Measurements from ENCODE around the gene PCSK9.

PCSK9 gene

DNA sequence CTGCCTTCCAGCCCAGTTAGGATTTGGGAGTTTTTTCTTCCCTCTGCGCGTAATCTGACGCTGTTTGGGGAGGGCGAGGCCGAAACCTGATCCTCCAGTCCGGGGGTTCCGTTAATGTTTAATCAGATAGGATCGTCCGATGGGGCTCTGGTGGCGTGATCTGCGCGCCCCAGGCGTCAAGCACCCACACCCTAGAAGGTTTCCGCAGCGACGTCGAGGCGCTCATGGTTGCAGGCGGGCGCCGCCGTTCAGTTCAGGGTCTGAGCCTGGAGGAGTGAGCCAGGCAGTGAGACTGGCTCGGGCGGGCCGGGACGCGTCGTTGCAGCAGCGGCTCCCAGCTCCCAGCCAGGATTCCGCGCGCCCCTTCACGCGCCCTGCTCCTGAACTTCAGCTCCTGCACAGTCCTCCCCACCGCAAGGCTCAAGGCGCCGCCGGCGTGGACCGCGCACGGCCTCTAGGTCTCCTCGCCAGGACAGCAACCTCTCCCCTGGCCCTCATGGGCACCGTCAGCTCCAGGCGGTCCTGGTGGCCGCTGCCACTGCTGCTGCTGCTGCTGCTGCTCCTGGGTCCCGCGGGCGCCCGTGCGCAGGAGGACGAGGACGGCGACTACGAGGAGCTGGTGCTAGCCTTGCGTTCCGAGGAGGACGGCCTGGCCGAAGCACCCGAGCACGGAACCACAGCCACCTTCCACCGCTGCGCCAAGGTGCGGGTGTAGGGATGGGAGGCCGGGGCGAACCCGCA is at the start of gene PCSK9:
PCSK9 (plus strand) TSS at position 207 of the 741 bp plus-strand sequence; CDS start at position 497, 290 bp downstream.
- in situ Hi-C loops (cut with HindIII; ENCODE audit: low pct_ligation_motif_present, low pct_unique_long_range_greater_than_20kb, low sequenced_read_pairs) = no loop called here
- DNase-seq = peak; percentile 7

DNA sequence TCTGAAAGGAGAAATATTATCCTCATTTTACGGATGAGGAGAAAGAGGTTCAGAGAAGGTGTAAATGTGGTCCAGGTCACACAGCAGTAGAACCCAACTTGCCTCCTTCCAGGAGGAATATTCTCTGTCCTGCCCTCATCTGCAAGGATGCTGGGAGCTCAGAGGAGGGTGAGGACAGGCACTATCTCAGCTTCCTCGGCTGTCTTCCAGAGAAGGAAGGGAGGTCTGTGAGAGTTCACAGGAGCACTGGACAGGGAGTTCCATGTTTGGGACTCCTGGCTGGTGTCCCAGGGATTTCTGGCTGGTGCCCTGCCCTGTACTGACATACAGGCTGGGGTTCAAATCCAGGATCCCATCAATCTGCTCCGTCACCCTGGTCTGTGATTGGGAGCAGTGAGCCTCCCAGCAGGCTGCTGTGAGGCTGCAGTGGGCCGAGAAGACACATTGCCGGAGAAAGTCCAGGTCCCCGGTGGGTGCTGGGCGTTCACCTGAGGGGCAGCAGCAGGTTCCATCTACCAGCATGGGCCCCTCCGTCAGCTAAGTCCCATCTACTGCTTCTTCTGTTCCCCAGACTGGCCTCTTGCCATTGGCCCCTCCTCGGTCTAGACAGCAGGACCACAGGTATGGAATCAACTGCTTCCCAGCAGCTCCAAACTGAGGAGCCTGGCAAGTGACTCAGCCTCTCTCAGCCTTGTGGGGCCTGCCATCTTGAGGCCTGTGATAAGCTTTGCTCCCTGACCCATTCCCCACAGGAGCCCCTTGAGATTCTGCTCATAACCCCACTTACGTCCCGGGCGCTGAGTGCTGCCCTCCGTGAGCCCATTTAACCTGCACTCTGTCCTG is 49.2 kb upstream of the PCSK9 start:
- in situ Hi-C loops (cut with HindIII; ENCODE audit: low pct_ligation_motif_present, low pct_unique_long_range_greater_than_20kb, low sequenced_read_pairs) = no loop called here

DNA sequence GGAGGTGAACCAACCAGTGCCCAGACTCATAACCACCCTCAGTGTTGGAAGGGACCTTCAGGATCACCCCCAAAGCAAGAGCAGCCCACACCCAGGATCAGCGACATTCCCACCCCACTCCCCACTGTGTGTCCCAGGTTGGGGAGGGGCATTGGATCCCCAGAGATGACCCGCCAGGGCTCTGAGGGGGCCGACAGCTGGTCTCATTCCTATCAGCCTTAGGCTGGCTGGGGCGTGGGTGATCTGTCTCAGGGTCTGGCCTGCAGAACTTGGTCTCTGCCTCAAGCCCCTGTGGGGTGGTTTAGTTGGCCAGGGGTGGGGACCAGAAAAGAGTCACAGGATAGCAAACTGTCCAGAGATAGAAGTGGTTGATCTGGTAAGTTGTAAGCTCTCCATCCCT is 48.4 kb upstream of the PCSK9 start:
- in situ Hi-C loops (cut with HindIII; ENCODE audit: low pct_ligation_motif_present, low pct_unique_long_range_greater_than_20kb, low sequenced_read_pairs) = no loop called here
- DNase-seq = no peak

More for the DNA sequence above, 49.2 kb upstream of the PCSK9 start:
- DNase-seq = no peak

DNA sequence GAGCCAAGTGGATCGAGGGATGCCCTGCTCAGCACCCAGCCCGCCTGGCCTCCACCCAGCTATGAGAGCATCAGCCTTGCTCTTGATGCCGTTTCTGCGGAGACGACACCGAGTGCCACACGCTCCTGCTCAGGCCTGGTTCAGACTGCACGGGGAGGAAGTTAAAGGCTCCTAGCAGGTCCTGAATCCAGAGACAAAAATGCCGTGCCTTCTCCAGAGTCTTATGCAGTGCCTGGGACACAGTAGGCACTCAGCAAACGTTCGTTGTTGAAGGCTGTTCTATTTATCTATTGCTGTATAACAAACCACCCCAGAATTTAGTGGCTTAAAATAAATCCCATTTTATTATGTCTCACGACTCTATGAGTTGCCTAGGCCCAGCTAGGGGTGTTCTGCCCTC is 47.4 kb upstream of the PCSK9 start:
- in situ Hi-C loops (cut with HindIII; ENCODE audit: low pct_ligation_motif_present, low pct_unique_long_range_greater_than_20kb, low sequenced_read_pairs) = no loop called here
- no peak for DNase-seq

DNA sequence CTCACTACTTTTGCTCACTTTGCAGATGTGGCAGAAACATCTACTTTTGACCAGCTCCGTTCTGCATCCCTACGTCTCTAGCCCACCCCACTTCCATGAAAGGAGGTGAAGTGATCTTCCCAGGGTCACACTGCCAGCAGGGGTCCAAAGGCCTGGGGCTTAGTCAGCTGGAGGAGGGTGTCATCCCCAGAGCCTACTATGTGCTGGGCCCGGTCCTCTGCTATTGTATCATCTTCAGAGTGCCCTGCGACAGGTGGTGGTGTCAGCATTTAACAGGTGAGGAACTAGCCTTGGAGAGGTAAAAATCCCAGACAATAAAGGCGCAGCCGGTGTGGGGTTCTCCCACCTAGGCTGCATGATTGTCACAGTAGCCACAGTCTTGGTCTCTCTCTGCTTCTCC is 46.2 kb upstream of the PCSK9 start:
- in situ Hi-C loops (cut with HindIII; ENCODE audit: low pct_ligation_motif_present, low pct_unique_long_range_greater_than_20kb, low sequenced_read_pairs) = no loop called here
- DNase-seq = no peak

DNA sequence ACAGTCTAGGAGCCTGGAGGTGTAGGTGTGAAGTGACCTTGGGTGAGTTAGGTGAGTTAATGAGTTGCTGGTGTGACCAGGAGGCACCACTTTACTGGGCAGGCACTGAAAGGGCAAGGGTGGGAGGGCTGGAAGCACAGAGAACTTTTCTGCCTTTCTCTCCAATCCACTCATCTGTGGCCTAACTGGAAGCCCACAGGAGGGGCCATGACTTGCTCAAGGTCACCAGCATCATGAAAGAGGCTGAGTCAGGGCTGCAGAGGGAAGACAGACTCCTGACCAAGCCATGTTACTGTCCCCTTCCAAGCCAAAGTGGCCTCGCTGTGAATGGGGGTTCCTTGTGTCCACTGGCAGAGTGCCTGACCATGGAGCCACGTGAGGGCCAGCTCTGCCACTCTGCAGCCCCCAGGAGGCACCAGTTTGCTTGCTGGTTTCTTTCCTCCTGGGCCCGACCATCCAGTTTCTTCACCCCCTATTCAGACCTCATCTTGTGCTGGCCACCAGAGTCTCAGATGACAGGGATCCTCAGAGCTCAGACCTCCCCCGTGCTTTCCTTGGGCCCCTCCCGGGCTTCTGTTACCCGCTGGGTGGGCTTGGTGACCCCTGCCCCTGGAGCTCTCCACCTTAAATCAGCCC is 44.9 kb upstream of the PCSK9 start:
- DNase-seq = no peak

DNA sequence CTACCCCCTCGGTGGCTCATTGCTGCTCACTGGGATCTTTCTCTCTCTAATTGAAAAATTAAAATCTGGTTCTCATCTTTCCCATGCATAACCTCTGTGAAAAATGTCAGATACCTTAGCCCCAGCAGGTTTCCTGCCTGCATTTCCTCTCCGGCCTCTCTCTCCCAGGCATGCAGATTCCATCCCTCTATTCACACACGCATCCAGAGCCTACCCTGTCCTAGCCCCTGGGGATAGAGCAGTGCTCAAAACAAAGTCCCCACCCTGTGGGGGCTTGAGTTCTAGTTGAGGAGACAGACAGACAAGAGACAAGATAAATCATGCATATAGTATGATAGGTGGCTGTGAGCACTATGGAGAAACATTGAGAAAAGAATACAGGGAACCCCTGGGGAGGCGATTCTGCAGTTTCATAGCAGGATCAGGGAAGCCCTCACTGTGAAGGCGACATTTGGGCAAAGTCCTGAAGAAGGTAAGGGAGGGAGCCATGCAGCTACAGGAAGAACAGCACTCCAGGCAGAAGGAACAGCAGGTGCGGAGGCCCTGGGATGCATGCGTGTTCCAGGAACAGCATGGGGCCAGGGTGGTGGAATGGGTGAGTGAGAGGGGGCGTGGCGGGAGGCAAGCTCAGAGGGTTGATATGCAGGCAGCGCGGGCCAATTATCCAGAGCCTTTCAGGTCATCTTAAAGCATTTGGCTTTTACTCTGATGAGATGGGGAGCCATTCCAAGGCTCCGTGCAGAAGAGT is 44.2 kb upstream of the PCSK9 start:
- in situ Hi-C loops (cut with HindIII; ENCODE audit: low pct_ligation_motif_present, low pct_unique_long_range_greater_than_20kb, low sequenced_read_pairs) = no loop called here
- no peak for DNase-seq

More for the DNA sequence above, 44.9 kb upstream of the PCSK9 start:
- in situ Hi-C loops (cut with HindIII; ENCODE audit: low pct_ligation_motif_present, low pct_unique_long_range_greater_than_20kb, low sequenced_read_pairs) = no loop called here

DNA sequence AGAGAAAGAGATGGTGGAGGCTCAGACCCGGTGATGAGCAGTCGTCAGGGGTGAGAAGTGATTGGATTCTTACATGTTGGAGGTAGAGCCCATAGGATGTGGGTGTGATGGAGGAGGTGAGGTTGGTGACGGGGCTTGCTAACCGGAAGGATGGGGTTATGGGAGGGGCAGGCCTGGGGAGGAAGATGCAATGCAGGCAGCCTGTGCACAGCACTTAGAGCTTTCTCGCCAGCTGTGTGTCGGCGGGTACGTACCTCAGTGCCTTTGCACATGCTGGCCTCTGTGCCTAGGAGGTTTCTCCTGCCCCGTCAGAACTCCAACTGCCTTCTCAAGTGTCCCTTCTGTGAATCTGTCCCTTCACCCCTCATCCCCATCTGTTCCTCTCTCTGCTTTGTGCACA is 43.5 kb upstream of the PCSK9 start:
- in situ Hi-C loops (cut with HindIII; ENCODE audit: low pct_ligation_motif_present, low pct_unique_long_range_greater_than_20kb, low sequenced_read_pairs) = no loop called here

DNA sequence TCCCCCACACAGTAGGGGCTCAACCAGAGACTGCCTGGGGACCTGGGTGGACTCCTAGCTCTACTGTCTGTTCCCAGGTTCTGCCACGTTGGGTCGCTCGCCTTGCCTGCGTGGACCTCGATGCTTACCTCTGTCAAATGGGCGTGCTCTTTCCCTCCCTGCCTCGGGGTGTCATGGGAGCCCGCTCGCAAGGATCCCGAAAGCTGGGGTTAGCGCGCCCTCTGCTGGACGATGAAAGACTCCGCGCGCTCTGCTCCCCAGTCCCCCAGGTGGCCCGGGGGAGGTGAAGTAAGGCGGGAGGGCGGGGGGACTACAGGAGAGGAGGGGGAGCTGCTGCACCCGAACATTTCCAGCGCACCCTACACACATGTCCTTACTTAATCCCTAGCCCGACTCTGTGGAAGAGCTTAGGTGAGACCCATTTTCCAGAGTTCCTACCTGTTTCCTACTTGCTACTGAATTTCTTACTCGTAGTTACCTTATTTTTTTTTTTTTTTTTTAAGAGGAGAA is 42.9 kb upstream of the PCSK9 start:
- in situ Hi-C loops (cut with HindIII; ENCODE audit: low pct_ligation_motif_present, low pct_unique_long_range_greater_than_20kb, low sequenced_read_pairs) = no loop called here
- DNase-seq = peak; percentile 69

More for the DNA sequence above, 43.5 kb upstream of the PCSK9 start:
- DNase-seq = no peak

DNA sequence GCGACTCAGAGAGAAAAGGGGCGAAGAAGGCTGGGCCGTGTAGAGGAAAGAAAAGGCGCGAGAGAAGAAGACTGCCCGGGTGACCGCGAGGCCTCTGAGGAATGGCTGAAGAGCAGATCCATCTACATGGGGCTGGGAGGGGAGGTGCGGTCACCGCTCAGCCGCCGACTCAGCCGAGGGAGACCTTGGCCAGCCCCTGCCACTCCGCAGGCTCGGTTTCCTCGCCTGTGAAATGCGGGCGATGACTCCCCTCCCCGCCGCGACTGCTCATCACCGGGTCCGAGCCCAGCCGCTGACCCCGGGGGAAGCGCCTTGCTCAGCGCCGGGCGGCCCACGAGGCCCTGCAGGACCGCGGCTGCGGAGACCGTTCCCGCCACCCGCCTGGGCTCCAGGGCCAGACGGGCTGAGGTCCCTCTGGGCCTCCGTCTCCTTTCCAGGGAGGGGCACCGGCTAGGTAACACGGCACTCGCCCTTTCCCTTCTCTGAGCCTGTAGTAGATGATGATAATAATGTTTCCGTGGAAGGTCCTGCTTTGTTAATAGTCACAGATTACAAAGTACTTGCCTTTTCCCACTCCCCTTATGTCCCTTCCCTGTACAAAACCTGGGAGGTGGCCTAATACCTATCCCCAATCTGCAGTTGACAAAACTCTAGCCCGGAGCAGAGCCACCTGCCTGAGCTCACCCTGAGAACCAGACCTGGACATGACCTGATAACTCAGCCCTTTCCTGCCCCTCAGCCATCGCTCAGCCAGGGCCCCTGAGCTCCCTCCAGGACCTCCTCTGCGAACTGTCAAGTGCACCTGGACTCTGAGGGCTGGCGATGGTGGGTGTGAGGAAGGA is 42.3 kb upstream of the PCSK9 start:
- no peak for DNase-seq
- in situ Hi-C loops (cut with HindIII; ENCODE audit: low pct_ligation_motif_present, low pct_unique_long_range_greater_than_20kb, low sequenced_read_pairs) = no loop called here

DNA sequence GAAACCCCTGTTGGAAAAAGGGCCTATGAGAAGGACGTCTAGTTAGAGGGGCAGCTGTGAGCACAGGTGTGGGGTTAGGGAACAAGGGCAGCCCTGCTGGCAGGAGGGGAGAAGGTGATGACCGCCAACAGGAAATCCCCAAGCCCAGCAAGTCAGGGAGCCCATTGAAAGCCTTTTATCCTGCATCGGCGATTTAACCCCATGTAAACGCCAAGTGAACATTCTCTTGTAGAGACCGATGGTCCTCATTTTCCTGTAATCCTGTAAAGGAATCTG is 41.7 kb upstream of the PCSK9 start:
- in situ Hi-C loops (cut with HindIII; ENCODE audit: low pct_ligation_motif_present, low pct_unique_long_range_greater_than_20kb, low sequenced_read_pairs) = no loop called here
- DNase-seq = no peak

DNA sequence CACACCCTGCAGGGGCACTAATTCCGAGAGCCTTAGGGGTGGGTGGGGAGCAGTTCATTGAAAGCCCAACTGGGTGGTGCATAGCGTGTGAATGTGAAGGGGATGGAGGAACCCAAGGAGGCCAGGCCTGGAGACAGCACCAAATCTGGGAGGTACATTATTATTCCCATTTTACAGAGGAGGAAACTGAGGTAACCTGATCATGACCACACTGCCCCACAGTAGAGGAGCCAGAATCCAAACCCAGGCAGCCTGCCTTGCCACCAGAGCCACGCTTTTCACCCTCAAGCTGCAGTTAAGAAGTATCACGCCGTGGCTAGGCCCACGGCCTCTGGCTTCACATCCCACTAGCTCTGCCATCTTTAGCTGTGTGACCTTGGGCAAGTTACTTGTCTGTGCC is 41.2 kb upstream of the PCSK9 start:
- DNase-seq = no peak
- in situ Hi-C loops (cut with HindIII; ENCODE audit: low pct_ligation_motif_present, low pct_unique_long_range_greater_than_20kb, low sequenced_read_pairs) = no loop called here

DNA sequence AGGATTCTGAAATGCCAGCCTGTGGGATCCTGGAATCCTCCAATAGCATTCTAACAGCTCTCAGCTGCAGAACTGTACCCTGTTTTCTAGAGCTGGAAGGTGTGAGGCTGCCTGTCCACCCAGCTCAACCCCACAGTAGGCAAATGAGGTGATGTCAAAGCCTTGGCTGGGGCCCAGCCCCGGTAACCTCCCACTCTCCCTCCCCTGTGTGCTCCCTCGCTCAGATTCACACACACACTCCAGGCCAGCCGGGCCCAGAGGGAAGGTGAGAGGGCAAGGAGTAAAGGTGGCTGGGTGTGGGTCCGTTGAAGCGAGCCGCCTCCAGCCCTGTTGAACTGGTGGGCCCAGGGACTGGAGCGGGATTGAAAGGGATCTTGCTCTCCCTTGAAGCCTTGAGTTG is 40.7 kb upstream of the PCSK9 start, which contains the start of gene BSND:
BSND (plus strand) TSS at position 257 of the 400 bp plus-strand sequence. CDS start 254 bp downstream, outside the sequence.
- DNase-seq = no peak
- in situ Hi-C loops (cut with HindIII; ENCODE audit: low pct_ligation_motif_present, low pct_unique_long_range_greater_than_20kb, low sequenced_read_pairs) = no loop called here

DNA sequence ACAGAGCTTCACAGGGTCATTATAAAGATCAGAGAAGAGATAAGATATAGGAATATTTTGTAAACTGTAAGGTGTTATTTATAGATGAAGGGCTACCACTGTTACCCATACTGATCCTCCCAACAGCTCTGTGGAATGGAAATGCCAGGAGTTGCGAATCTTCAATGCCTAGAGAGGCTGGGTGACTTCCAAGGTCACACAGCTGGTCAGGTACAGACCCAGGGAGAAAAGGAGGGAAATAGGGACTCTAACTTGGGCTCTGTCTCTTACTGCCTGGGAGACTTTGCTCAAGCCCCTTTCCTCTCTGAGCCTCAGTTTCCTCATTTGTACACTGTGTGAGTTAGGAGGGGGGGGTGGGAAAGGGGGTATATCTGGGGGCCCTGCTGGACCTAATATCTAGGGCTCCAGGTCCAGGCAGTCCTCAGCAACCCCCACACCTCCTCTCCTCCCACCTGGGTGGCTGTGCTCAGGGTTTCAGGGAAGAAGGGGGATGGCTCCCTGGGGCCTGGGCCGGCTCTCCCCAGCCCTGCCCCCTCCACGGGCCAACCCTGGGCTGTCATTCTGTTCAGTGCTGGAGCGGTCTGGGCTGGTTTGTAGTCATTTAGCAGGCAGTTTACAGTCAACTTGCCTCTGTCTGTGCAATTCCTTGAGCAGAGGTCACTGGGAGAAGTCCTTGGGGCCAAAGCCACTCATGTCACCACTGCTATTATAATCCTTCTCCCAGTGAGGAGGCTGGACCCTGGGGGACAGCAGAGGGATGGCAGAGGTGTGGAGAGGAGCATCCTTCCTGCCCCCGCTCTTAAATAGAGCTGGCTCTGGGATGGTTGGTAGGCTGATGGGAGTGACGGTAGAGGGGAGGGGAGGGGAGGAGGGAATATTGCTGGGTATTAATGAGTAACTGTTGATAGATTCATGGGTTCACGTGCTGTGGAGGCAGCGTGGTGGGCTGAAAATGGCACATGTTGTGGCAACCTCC is 39.0 kb upstream of the PCSK9 start:
- in situ Hi-C loops (cut with HindIII; ENCODE audit: low pct_ligation_motif_present, low pct_unique_long_range_greater_than_20kb, low sequenced_read_pairs) = no loop called here
- DNase-seq = no peak

DNA sequence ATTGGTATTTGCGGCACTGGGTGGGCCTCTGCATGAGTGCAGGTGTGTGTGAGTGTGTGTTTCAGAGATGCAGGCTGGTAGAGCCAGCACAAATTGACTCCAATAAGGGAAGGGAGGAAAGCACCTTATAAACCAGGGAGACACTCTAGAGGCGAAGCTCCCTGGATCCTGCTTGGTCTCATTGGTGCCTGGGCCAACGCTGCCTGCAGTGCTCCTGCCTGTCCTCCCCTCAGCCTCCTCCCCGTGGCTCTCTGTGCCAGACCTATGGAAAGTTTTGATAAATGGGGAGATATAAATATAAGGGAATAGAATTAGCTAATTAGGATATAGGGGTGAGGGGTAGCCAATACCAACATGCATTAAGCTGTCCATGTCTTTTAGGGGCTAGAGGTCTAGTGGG is 38.0 kb upstream of the PCSK9 start:
- no peak for DNase-seq
- in situ Hi-C loops (cut with HindIII; ENCODE audit: low pct_ligation_motif_present, low pct_unique_long_range_greater_than_20kb, low sequenced_read_pairs) = no loop called here

DNA sequence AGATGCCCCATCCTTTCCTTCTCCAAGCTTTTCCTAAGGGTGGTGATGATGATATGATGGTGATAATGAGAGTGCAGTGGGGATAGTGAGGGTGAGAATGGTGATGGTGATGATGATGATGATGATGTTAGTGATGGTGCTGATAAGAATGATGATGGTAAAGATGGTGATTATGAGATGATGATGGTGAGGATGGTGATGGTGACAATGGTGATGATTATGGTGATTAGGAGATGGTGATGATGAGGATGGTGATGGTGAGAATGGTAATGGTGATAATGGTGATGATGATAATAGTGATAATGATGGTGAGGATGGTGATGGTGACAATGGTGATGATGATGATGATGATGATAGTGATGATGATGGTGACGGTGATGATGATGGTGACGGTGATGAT is 36.7 kb upstream of the PCSK9 start:
- in situ Hi-C loops (cut with HindIII; ENCODE audit: low pct_ligation_motif_present, low pct_unique_long_range_greater_than_20kb, low sequenced_read_pairs) = no loop called here
- DNase-seq = no peak
